Measurements from ENCODE around the gene ZNF622.

Gene ZNF622

GRCh38 chr5:16428359-16428758, 37.2 kb downstream of the ZNF622 start:
- no peak for DNase-seq

GRCh38 chr5:16427587-16427986, 38.0 kb downstream of the ZNF622 start:
- DNase-seq = no peak

- no peak for DNase-seq
These were observed 47.1 kb downstream of the ZNF622 start for GRCh38 chr5:16418471-16418922.

GRCh38 chr5:16417398-16418074, 48.1 kb downstream of the ZNF622 start:
- no peak for DNase-seq

- no peak for DNase-seq
These were observed 50.7 kb downstream of the ZNF622 start for GRCh38 chr5:16414861-16415260.

GRCh38 chr5:16413166-16413860, 52.3 kb downstream of the ZNF622 start:
- no peak for DNase-seq

GRCh38 chr5:16412556-16412955, 53.0 kb downstream of the ZNF622 start:
- DNase-seq = no peak

- no peak for DNase-seq
These were observed 53.7 kb downstream of the ZNF622 start for GRCh38 chr5:16411741-16412455.

- no peak for DNase-seq
These were observed 54.4 kb downstream of the ZNF622 start for GRCh38 chr5:16411235-16411634.

- no peak for DNase-seq
These were observed 55.3 kb downstream of the ZNF622 start for GRCh38 chr5:16410338-16410737.

GRCh38 chr5:16406630-16407029, 59.0 kb downstream of the ZNF622 start:
- DNase-seq = no peak

GRCh38 chr5:16406023-16406422, 59.6 kb downstream of the ZNF622 start:
- DNase-seq = no peak

All from stimulated activated CD8-positive, alpha-beta memory T cell treated with anti-CD3 and anti-CD28 coated beads, Interleukin-4, amount 100 ng/mL, for 48 hours (primary cell).